HTR-8/SVneo (cell line): ENCODE data around the gene FGF3.
A peak's percentile ranks its signal among the peaks of the same experiment; 100 is the strongest.

Experiments
- DNase-seq: peaks from one replicate; pipeline ENCODE4 v3.0.0; 2011; ENCODE audit warnings: low spot score, mixed read lengths; ENCODE audit not compliant: insufficient read length
- FAIRE-seq: peaks from 2 replicates; lab custom pipeline; 2011; peaks lifted over from hg19 to GRCh38; lab: Jason Lieb, UNC

FGF3 gene

GRCh38 chr11:69818603-69819441 is at the start of gene FGF3:
TSS of gene FGF3 (minus strand) at chr11:69819416. CDS start at chr11:69818933, 483 bp downstream.
- FAIRE-seq (no peak), DNase-seq (no peak)

GRCh38 chr11:69868871-69869270 is 49.7 kb upstream of the FGF3 start:
- DNase-seq, result no peak
- FAIRE-seq, result no peak

- FAIRE-seq, result no peak
- no peak for DNase-seq
Observed at GRCh38 chr11:69868006-69868810, 49.0 kb upstream of the FGF3 start.

GRCh38 chr11:69867076-69868005 is 48.1 kb upstream of the FGF3 start:
- peak; percentile 91 for FAIRE-seq

GRCh38 chr11:69866648-69867047 is 47.4 kb upstream of the FGF3 start:
- FAIRE-seq (no peak), DNase-seq (no peak)

More at GRCh38 chr11:69867076-69868005, 48.1 kb upstream of the FGF3 start:
- no peak for DNase-seq

- no peak for FAIRE-seq
- DNase-seq, result no peak
Observed at GRCh38 chr11:69865707-69866106, 46.5 kb upstream of the FGF3 start.

- DNase-seq, result no peak
- no peak for FAIRE-seq
Observed at GRCh38 chr11:69864686-69865661, 45.8 kb upstream of the FGF3 start.

GRCh38 chr11:69863544-69864200 is 44.5 kb upstream of the FGF3 start:
- no peak for FAIRE-seq
- no peak for DNase-seq

GRCh38 chr11:69862797-69863543 is 43.8 kb upstream of the FGF3 start:
- FAIRE-seq (peak; percentile 23), DNase-seq (no peak)

GRCh38 chr11:69862331-69862771 is 43.1 kb upstream of the FGF3 start:
- no peak for DNase-seq
- FAIRE-seq, result no peak

- FAIRE-seq (no peak), DNase-seq (no peak)
Observed at GRCh38 chr11:69861901-69862300, 42.7 kb upstream of the FGF3 start.

- FAIRE-seq, result no peak
- DNase-seq, result no peak
Observed at GRCh38 chr11:69860796-69861445, 41.7 kb upstream of the FGF3 start.

- FAIRE-seq, result no peak
- no peak for DNase-seq
Observed at GRCh38 chr11:69860244-69860643, 41.0 kb upstream of the FGF3 start.

GRCh38 chr11:69859275-69859934 is 40.2 kb upstream of the FGF3 start:
- FAIRE-seq, result no peak

GRCh38 chr11:69855421-69855820 is 36.2 kb upstream of the FGF3 start:
- FAIRE-seq (no peak), DNase-seq (no peak)

More at GRCh38 chr11:69859275-69859934, 40.2 kb upstream of the FGF3 start:
- no peak for DNase-seq

GRCh38 chr11:69854713-69855112 is 35.5 kb upstream of the FGF3 start:
- DNase-seq, result peak; percentile 52
- peak; percentile 55 for FAIRE-seq

- FAIRE-seq (no peak), DNase-seq (no peak)
Observed at GRCh38 chr11:69852056-69852455, 32.8 kb upstream of the FGF3 start.
